ENCODE results near the gene HIGD1C.

Gene HIGD1C

GRCh38 chr12:50991291-50991690 is 38.9 kb downstream of the HIGD1C start:
- Histone ChIP-seq H3K27ac (ENCODE audit: insufficient read depth, low read length, poor library complexity, severe bottlenecking) (no peak overlapping the region), H3K36me3 (ENCODE audit: control insufficient read depth, insufficient read depth, low read length) (peaks cover 62% of the 10 kb centered on the region), H3K4me3 (ENCODE audit: insufficient read depth, low read depth, low read length, poor library complexity, severe bottlenecking) (no peak overlapping the region), H3K9me3 (ENCODE audit: control insufficient read depth, low read length) (no peaks in the 10 kb centered on the region), H3K27me3 (replicated peaks; ENCODE audit: control insufficient read depth, insufficient read depth, low read length, poor library complexity, severe bottlenecking) (no peaks in the 10 kb centered on the region), H3K4me1 (ENCODE audit: control insufficient read depth, insufficient read depth, low read length, poor library complexity, severe bottlenecking) (no peaks in the 10 kb centered on the region)
- DNase-seq = no peak

DNA sequence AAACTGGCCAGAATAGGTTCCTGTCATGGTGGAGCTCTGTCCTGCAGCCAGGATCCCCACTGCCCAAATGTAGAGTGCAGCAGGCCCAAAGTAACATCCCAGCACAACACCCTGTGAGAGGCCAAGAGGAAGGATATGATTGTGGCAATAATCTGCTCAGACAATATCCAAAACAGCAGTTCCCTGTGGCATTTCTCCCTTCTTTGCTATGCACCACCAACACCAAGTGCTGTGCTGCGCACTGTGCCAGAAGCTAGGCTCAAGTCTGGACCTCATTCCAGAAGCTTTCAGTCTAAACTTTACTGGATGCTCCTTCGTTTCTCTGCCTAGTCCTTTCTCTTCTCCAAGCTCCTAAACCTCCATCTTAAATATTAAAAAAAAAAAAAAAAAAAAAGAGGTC is 40.5 kb downstream of the HIGD1C start:
- Histone ChIP-seq H3K9me3 (ENCODE audit: control insufficient read depth, low read length) (no peaks in the 10 kb centered on the region), H3K4me3 (ENCODE audit: insufficient read depth, low read depth, low read length, poor library complexity, severe bottlenecking) (no peak overlapping the region), H3K27ac (ENCODE audit: insufficient read depth, low read length, poor library complexity, severe bottlenecking) (no peak overlapping the region), H3K27me3 (replicated peaks; ENCODE audit: control insufficient read depth, insufficient read depth, low read length, poor library complexity, severe bottlenecking) (no peaks in the 10 kb centered on the region), H3K36me3 (ENCODE audit: control insufficient read depth, insufficient read depth, low read length) (peaks cover 63% of the 10 kb centered on the region), H3K4me1 (ENCODE audit: control insufficient read depth, insufficient read depth, low read length, poor library complexity, severe bottlenecking) (no peaks in the 10 kb centered on the region)
- DNase-seq = no peak

- Histone ChIP-seq H3K9me3 (ENCODE audit: control insufficient read depth, low read length) (no peaks in the 10 kb centered on the region), H3K36me3 (ENCODE audit: control insufficient read depth, insufficient read depth, low read length) (peaks cover 39% of the 10 kb centered on the region), H3K4me1 (ENCODE audit: control insufficient read depth, insufficient read depth, low read length, poor library complexity, severe bottlenecking) (no peaks in the 10 kb centered on the region), H3K27ac (ENCODE audit: insufficient read depth, low read length, poor library complexity, severe bottlenecking) (no peak overlapping the region), H3K4me3 (ENCODE audit: insufficient read depth, low read depth, low read length, poor library complexity, severe bottlenecking) (no peak overlapping the region), H3K27me3 (replicated peaks; ENCODE audit: control insufficient read depth, insufficient read depth, low read length, poor library complexity, severe bottlenecking) (no peaks in the 10 kb centered on the region)
- DNase-seq = no peak
Measured at GRCh38 chr12:50999093-50999492, 46.7 kb downstream of the HIGD1C start.

DNA sequence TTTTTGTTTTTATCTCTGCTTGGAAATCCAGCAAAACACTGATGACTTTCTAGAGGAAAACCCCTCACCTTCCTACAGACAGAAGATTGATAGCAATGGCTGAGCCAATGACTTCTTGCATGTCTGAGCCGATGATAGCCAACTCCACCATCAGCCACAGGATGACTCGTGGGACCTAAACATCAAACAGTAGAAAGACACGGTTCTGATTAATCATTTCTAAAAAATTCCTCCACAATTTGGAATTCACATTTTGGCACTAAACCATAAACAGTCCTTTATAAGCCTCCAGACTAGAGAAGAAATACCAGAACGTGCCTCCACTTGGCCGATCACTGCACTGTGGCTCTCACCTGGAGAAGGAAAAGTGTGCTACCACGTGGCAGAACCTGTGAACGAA is 47.9 kb downstream of the HIGD1C start:
- H3K36me3 ChIP-seq (ENCODE audit: control insufficient read depth, insufficient read depth, low read length) = peaks cover 39% of the 10 kb centered on the region
- no peak overlapping the region for H3K4me3 ChIP-seq (ENCODE audit: insufficient read depth, low read depth, low read length, poor library complexity, severe bottlenecking)
- no peaks in the 10 kb centered on the region for H3K27me3 ChIP-seq (replicated peaks; ENCODE audit: control insufficient read depth, insufficient read depth, low read length, poor library complexity, severe bottlenecking)
- H3K27ac ChIP-seq (ENCODE audit: insufficient read depth, low read length, poor library complexity, severe bottlenecking) = no peak overlapping the region
- H3K9me3 ChIP-seq (ENCODE audit: control insufficient read depth, low read length) = no peaks in the 10 kb centered on the region
- no peak for DNase-seq
- no peaks in the 10 kb centered on the region for H3K4me1 ChIP-seq (ENCODE audit: control insufficient read depth, insufficient read depth, low read length, poor library complexity, severe bottlenecking)

DNA sequence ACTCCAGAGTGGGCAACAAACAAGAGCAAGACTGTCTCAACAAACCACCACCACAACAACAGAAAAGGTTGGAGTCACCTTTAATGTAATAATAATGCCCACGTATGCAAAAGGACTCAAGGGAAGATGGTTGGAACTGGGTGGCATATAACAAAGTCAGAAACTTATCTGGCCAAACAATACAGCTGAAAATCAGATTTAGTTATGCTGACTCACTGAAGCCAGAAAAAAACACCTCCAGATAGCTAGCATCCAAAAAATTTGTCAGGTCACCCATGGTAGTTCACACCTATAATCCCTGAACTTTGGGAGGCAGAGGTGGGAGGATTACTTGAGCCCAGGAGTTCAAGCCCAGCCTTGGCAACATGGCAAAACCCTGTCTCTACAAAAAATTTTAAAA is 49.5 kb downstream of the HIGD1C start:
- no peaks in the 10 kb centered on the region for H3K4me1 ChIP-seq (ENCODE audit: control insufficient read depth, insufficient read depth, low read length, poor library complexity, severe bottlenecking)
- H3K27me3 ChIP-seq (replicated peaks; ENCODE audit: control insufficient read depth, insufficient read depth, low read length, poor library complexity, severe bottlenecking) = no peaks in the 10 kb centered on the region
- no peak overlapping the region for H3K27ac ChIP-seq (ENCODE audit: insufficient read depth, low read length, poor library complexity, severe bottlenecking)
- H3K9me3 ChIP-seq (ENCODE audit: control insufficient read depth, low read length) = no peaks in the 10 kb centered on the region
- DNase-seq = no peak
- H3K4me3 ChIP-seq (ENCODE audit: insufficient read depth, low read depth, low read length, poor library complexity, severe bottlenecking) = no peak overlapping the region
- peaks cover 35% of the 10 kb centered on the region for H3K36me3 ChIP-seq (ENCODE audit: control insufficient read depth, insufficient read depth, low read length)

- Histone ChIP-seq H3K27ac (ENCODE audit: insufficient read depth, low read length, poor library complexity, severe bottlenecking) (no peak overlapping the region), H3K4me1 (ENCODE audit: control insufficient read depth, insufficient read depth, low read length, poor library complexity, severe bottlenecking) (peaks cover 7% of the 10 kb centered on the region), H3K27me3 (replicated peaks; ENCODE audit: control insufficient read depth, insufficient read depth, low read length, poor library complexity, severe bottlenecking) (no peaks in the 10 kb centered on the region), H3K36me3 (ENCODE audit: control insufficient read depth, insufficient read depth, low read length) (peaks cover 26% of the 10 kb centered on the region), H3K4me3 (ENCODE audit: insufficient read depth, low read depth, low read length, poor library complexity, severe bottlenecking) (no peak overlapping the region), H3K9me3 (ENCODE audit: control insufficient read depth, low read length) (no peaks in the 10 kb centered on the region)
- DNase-seq = no peak
Measured at GRCh38 chr12:51004504-51004903, 52.2 kb downstream of the HIGD1C start.

DNA sequence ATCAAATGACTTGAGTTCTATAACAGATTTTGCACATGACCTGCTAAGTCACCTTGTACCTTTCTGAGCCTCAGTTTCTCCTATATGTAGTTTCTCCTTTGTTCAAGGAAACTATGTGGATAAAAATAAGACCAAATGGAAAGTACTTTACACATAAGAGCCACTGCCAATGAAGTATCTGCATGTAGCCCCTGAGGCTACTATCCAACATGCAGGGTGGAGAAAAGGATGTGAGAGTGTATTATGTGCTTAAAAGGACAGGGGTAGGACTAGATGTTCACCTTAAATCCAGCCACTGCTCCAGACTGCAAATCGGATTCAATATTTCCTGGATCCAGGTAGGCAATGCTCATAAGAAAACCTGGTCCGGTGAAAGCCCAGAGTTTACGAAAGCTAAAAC is 52.7 kb downstream of the HIGD1C start:
- Histone ChIP-seq H3K27ac (ENCODE audit: insufficient read depth, low read length, poor library complexity, severe bottlenecking) (no peak overlapping the region), H3K4me1 (ENCODE audit: control insufficient read depth, insufficient read depth, low read length, poor library complexity, severe bottlenecking) (peaks cover 7% of the 10 kb centered on the region), H3K27me3 (replicated peaks; ENCODE audit: control insufficient read depth, insufficient read depth, low read length, poor library complexity, severe bottlenecking) (no peaks in the 10 kb centered on the region), H3K9me3 (ENCODE audit: control insufficient read depth, low read length) (no peaks in the 10 kb centered on the region), H3K36me3 (ENCODE audit: control insufficient read depth, insufficient read depth, low read length) (peaks cover 25% of the 10 kb centered on the region), H3K4me3 (ENCODE audit: insufficient read depth, low read depth, low read length, poor library complexity, severe bottlenecking) (no peak overlapping the region)
- DNase-seq = no peak

DNA sequence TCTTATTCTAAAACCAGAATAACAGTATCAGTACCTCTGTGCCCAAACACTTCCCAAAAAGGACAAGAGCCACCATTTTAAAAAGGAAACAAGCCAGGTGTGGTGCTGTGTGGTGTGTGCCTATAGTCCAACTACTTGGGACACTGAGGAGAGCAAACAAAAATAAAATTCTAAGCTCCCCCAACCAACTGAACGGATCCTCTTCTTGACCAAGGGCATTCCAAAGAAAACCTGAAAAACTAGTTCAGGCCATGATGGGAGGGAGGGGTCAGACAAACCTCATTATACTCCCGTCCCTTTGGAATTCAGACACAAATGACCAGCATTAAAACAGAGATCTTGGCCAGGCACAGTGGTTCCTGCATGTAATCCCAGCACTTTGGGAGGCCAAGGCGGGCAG is 53.3 kb downstream of the HIGD1C start:
- Histone ChIP-seq H3K9me3 (ENCODE audit: control insufficient read depth, low read length) (no peaks in the 10 kb centered on the region), H3K27ac (ENCODE audit: insufficient read depth, low read length, poor library complexity, severe bottlenecking) (no peak overlapping the region), H3K27me3 (replicated peaks; ENCODE audit: control insufficient read depth, insufficient read depth, low read length, poor library complexity, severe bottlenecking) (no peaks in the 10 kb centered on the region), H3K36me3 (ENCODE audit: control insufficient read depth, insufficient read depth, low read length) (peaks cover 20% of the 10 kb centered on the region), H3K4me3 (ENCODE audit: insufficient read depth, low read depth, low read length, poor library complexity, severe bottlenecking) (no peak overlapping the region), H3K4me1 (ENCODE audit: control insufficient read depth, insufficient read depth, low read length, poor library complexity, severe bottlenecking) (peaks cover 7% of the 10 kb centered on the region)
- DNase-seq = no peak

- peaks cover 20% of the 10 kb centered on the region for H3K36me3 ChIP-seq (ENCODE audit: control insufficient read depth, insufficient read depth, low read length)
- DNase-seq = no peak
- no peaks in the 10 kb centered on the region for H3K9me3 ChIP-seq (ENCODE audit: control insufficient read depth, low read length)
- H3K4me3 ChIP-seq (ENCODE audit: insufficient read depth, low read depth, low read length, poor library complexity, severe bottlenecking) = no peak overlapping the region
- peaks cover 15% of the 10 kb centered on the region for H3K4me1 ChIP-seq (ENCODE audit: control insufficient read depth, insufficient read depth, low read length, poor library complexity, severe bottlenecking)
- H3K27me3 ChIP-seq (replicated peaks; ENCODE audit: control insufficient read depth, insufficient read depth, low read length, poor library complexity, severe bottlenecking) = no peaks in the 10 kb centered on the region
- H3K27ac ChIP-seq (ENCODE audit: insufficient read depth, low read length, poor library complexity, severe bottlenecking) = no peak overlapping the region
Measured at GRCh38 chr12:51008329-51009055, 56.1 kb downstream of the HIGD1C start.

- H3K27me3 ChIP-seq (replicated peaks; ENCODE audit: control insufficient read depth, insufficient read depth, low read length, poor library complexity, severe bottlenecking) = no peaks in the 10 kb centered on the region
- H3K9me3 ChIP-seq (ENCODE audit: control insufficient read depth, low read length) = no peaks in the 10 kb centered on the region
- peak in 2 of 3 donors; percentile 16 to 19 for DNase-seq
- no peak overlapping the region for H3K4me3 ChIP-seq (ENCODE audit: insufficient read depth, low read depth, low read length, poor library complexity, severe bottlenecking)
- no peak overlapping the region for H3K27ac ChIP-seq (ENCODE audit: insufficient read depth, low read length, poor library complexity, severe bottlenecking)
- peaks cover 15% of the 10 kb centered on the region for H3K4me1 ChIP-seq (ENCODE audit: control insufficient read depth, insufficient read depth, low read length, poor library complexity, severe bottlenecking)
- peaks cover 20% of the 10 kb centered on the region for H3K36me3 ChIP-seq (ENCODE audit: control insufficient read depth, insufficient read depth, low read length)
Measured at GRCh38 chr12:51009056-51009440, 56.7 kb downstream of the HIGD1C start.
